GM21423 (cell line): Measurements from ENCODE around the gene CCNYL1.
A peak's percentile ranks its signal among the peaks of the same experiment; 100 is the strongest.

Source experiments
- ATAC-seq: cut with Tn5 transposase; IDR thresholded peaks from one replicate; pipeline ENCODE4 v1.9.1; 2021; ENCODE audit warnings: mild to moderate bottlenecking, moderate library complexity; ENCODE audit not compliant: unreplicated experiment

CCNYL1 gene

GRCh38 chr2:207763303-207763917 is 52.0 kb downstream of the CCNYL1 start:
- no peak for ATAC-seq

- no peak for ATAC-seq
These were observed 52.7 kb downstream of the CCNYL1 start for GRCh38 chr2:207764096-207764630.

GRCh38 chr2:207765547-207765946 is 54.1 kb downstream of the CCNYL1 start:
- no peak for ATAC-seq

- no peak for ATAC-seq
These were observed 54.7 kb downstream of the CCNYL1 start for GRCh38 chr2:207766041-207766551.

GRCh38 chr2:207766697-207767460 is 55.4 kb downstream of the CCNYL1 start:
- ATAC-seq: no peak

- ATAC-seq: no peak
These were observed 56.2 kb downstream of the CCNYL1 start for GRCh38 chr2:207767461-207768167.

GRCh38 chr2:207768168-207768865 is 56.9 kb downstream of the CCNYL1 start:
- ATAC-seq: no peak

- peak; percentile 14 for ATAC-seq
These were observed 57.6 kb downstream of the CCNYL1 start for GRCh38 chr2:207768866-207769596.

- no peak for ATAC-seq
These were observed 59.4 kb downstream of the CCNYL1 start for GRCh38 chr2:207770602-207771404.

GRCh38 chr2:207771421-207771820 is 60.0 kb downstream of the CCNYL1 start:
- ATAC-seq: no peak

GRCh38 chr2:207772081-207772843 is 60.8 kb downstream of the CCNYL1 start:
- no peak for ATAC-seq

- ATAC-seq: no peak
These were observed 61.4 kb downstream of the CCNYL1 start for GRCh38 chr2:207772844-207773205.

GRCh38 chr2:207775473-207775872 is 64.0 kb downstream of the CCNYL1 start:
- no peak for ATAC-seq

- ATAC-seq: no peak
These were observed 65.7 kb downstream of the CCNYL1 start for GRCh38 chr2:207777124-207777523.

GRCh38 chr2:207778298-207778882 is 67.0 kb downstream of the CCNYL1 start:
- no peak for ATAC-seq

GRCh38 chr2:207779523-207779922 is 68.1 kb downstream of the CCNYL1 start:
- ATAC-seq: no peak

- no peak for ATAC-seq
These were observed 71.0 kb downstream of the CCNYL1 start for GRCh38 chr2:207782238-207783030.
